SIG-M5 treated with dmso at 0.1 percent for 504 hours (cell line): ENCODE data around the gene RAB20.

Experiments used
- DNase-seq: peaks from one replicate; lab custom pipeline; 2025; ENCODE audit not compliant: unreplicated experiment; lab: John Stamatoyannopoulos, UW

RAB20 gene

DNA sequence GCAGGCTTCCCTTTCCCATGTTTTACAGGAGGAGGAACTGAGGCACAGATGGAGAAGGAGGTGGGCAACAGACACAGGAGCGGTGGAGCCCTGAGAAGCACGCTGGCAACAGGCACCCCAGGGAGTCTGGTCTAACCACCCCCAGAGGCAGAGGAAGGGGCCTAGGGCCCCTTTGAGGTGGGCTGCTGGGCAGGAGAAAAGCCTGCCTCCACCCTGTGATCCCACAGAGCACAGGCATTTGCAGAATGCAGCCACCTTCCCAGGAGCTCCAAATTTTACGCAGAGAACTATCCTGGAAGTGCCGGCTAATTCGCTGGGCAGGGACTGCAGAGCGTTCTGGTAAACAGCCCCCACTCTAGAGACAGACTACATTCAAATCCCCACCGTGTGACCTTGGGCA lies 30.4 kb downstream of the RAB20 start:
- no peak for DNase-seq

- DNase-seq = no peak
Observed at GRCh38 chr13:110529522-110530311, 31.8 kb downstream of the RAB20 start.

GRCh38 chr13:110528911-110529310 lies 32.6 kb downstream of the RAB20 start:
- DNase-seq = no peak

DNA sequence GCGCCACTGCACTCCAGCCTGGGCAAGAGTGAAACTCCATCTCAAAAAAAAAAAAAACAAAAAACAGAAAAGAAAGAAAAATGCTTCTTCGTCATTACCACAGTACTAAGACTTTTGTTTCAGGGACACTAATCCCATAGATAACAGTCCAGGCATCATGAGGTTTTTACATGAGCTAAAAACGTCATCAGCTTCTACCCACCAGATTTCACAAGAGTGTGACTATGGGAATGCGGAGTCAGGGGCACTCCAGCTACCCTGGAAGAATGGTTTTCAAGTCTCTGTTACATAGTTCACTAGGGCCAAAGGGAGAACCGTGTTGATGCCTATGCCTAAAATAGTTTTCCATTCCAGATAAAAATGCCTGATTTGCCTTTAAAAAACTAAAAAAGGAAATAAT lies 33.2 kb downstream of the RAB20 start:
- DNase-seq = peak; percentile 64

GRCh38 chr13:110525328-110526319 lies 35.9 kb downstream of the RAB20 start:
- DNase-seq = no peak

- no peak for DNase-seq
Observed at GRCh38 chr13:110524541-110525257, 36.8 kb downstream of the RAB20 start.

DNA sequence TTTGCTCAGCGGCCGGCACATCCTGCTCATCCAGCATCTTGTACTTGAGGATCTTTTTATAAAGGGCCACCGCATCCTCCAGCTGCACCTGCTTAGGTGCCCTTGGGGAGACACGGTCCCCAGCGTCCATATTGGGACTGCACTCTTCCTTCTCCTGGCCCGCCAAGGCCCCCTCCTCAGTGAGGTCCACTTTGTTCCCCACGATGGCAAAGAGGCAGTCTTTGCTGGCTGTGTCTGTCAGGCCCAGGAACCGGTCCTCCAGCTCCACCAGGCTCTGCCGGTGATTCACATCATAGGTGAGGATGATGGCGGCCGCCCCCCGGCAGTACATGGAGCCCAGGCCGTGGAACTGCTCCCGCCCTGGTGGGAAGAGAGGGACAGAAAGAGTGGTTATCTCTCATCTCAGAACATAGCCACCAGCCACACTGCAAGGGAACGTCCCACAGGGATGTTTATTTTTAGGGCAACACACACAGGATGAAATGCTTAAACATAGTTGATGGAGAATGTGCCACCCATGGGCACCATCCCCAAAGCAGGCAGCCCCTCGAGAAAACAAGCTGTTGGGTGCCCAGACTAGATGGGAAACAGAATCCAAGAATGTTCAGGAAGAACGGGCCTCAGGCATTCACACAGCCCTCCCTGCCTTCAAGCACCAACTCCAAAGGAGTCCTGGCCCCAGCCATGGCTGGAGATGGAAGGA lies 37.5 kb downstream of the RAB20 start:
- DNase-seq = no peak

DNA sequence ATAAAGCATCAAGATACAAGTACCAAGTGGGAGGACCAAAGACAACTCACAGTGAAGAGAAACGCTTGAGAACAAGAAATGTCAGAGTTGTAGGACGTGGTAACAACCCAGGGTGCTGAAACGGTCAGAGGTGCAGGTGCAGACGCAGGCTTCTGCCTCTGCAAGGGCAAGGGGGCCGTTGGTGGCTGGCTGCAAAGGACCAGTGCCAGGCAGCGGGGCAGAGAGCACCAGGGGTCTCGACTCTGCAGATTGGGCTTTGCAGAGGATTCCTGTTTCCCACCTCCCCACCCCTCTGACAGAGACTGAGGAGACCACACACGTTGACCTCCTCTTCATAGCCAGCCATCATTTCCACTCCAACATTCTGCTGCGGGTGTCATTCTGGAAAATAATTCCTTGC lies 38.3 kb downstream of the RAB20 start:
- no peak for DNase-seq

- DNase-seq = no peak
Observed at GRCh38 chr13:110522721-110523120, 38.8 kb downstream of the RAB20 start.

DNA sequence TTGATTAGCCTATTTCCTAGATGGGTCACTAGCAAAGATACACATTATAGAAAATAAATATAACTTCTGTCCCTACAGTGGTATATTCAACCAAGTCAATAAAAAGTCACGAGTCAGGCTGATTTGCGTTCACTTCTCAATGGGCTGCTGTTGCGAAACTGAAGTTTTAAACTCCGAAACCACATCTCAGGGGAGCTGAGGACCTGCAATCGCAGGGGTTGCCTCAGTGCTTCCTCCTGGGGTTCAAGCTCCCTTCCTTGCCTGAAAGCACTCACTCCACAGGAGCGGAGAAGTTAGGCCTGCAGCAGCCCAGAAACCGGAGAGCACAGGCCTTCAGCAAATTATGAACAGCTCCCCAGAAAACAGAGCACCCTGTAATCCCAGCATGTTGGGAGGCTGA lies 39.6 kb downstream of the RAB20 start:
- DNase-seq = peak; percentile 97

- DNase-seq = no peak
Observed at GRCh38 chr13:110521296-110521680, 40.2 kb downstream of the RAB20 start.

- peak; percentile 90 for DNase-seq
Observed at GRCh38 chr13:110520431-110521295, 40.9 kb downstream of the RAB20 start.

DNA sequence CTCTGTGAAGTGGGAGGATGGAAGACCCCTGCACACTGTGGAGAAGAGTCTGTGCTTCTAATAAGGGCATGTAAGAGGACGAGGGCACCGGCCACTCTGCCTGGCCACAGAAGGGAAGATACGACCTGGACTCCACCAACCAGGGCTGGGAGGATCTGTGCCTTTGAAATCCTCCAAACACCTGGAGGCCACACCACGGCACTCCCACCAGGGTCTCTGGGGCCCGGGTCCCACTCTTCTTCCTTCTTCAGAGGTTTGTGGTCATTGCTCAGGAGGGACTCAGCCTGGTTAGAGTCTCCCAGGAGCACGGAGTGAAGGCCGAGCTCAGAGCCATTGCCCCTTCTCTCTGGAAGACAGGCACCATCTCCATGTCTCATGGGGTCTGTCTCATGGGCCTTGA lies 42.0 kb downstream of the RAB20 start:
- DNase-seq = no peak

DNA sequence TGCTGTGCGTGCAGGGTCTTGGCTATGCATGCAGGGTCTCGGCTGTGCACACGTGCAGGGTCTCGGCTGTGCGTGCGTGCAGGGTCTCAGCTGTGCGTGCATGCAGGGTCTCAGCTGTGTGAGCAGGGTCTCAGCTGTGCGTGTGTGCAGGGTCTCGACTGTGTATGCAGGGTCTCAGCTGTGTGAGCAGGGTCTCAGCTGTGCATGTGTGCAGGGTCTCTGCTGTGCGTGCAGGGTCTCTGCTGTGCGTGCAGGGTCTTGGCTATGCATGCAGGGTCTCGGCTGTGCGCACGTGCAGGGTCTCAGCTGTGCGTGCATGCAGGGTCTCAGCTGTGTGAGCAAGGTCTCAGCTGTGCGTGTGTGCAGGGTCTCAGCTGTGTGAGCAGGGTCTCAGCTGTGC lies 42.5 kb downstream of the RAB20 start:
- DNase-seq = no peak

- no peak for DNase-seq
Observed at GRCh38 chr13:110518571-110518970, 43.0 kb downstream of the RAB20 start.

DNA sequence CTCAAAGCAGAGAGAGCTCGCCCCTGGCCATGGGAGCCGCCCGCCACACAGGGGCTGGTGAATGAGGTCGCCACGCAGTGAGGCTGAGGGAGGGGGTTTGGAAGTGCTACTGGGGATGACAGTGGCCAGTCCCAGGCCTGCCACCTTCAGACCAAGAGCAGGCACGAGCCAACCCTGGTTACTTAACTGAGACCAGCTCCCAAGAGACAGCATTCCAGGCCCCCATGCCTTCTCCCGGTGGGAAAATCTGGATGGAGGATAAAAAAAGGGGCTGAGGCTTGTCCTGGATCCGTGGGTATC lies 43.3 kb downstream of the RAB20 start:
- no peak for DNase-seq

DNA sequence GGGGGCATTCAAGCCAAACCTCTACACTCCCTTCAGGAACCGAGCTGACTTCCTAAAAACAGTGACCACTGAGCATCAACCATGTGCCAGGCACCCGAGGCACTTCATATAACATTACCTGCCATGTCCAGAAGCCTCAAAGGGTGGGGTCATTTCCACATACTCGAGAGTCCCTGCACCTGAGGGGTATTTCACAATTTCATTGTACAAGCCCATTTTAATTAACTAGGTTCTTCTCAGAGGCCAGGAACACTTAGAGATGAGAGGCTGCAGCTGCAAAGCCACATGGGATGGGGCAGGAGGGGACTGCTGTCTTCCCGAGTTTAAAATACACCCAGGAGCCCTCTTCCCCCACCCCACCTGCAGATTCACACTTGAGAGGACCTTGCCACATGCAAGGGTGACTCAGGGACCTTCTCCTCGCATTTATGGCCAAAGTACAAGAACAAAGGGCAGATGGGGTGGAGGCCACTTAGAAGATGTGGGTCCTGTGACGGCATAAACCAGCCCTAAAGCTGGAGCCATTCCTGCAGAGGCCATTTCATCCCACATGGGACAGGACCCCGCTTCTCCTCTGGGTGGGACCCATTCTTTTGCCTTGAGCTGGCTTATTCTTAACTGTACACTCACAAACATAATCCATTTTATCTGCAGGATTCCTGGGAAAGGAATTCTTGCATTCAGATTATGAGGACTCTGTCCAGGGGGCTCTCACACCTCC lies 43.9 kb downstream of the RAB20 start:
- no peak for DNase-seq

GRCh38 chr13:110516500-110516899 lies 45.0 kb downstream of the RAB20 start:
- no peak for DNase-seq

- no peak for DNase-seq
Observed at GRCh38 chr13:110512198-110512740, 49.3 kb downstream of the RAB20 start.
